Trophoblast cell (in vitro differentiated cells and primary cell): Measurements from ENCODE around the gene PHF5A.

Source experiments
- DNase-seq, 2 donors: peaks; one replicate each; pipeline ENCODE4 v3.0.0-alpha.2; 2016
- H2AFZ ChIP-seq: 2 replicates; pipeline ENCODE4 v1.6.1; 2013; ENCODE audit warnings: low read length, moderate library complexity, mild to moderate bottlenecking; ENCODE audit not compliant: insufficient read depth, poor library complexity
- H2AK5ac ChIP-seq: 2 replicates; pipeline ENCODE4 v1.6.1; 2013; ENCODE audit warnings: mild to moderate bottlenecking, low read length
- H2BK120ac ChIP-seq: 2 replicates; pipeline ENCODE4 v1.6.1; 2013; ENCODE audit warnings: low read length, mild to moderate bottlenecking, moderate library complexity; ENCODE audit not compliant: insufficient read depth, poor library complexity
- H2BK12ac ChIP-seq: 2 replicates; pipeline ENCODE4 v1.6.1; 2013; ENCODE audit warnings: mild to moderate bottlenecking, low read length, moderate library complexity
- H2BK5ac ChIP-seq: 2 replicates; pipeline ENCODE4 v1.6.1; 2013; ENCODE audit warnings: low read length, low read depth, moderate library complexity, mild to moderate bottlenecking; ENCODE audit not compliant: poor library complexity
- H3K14ac ChIP-seq: 2 replicates; pipeline ENCODE4 v1.6.1; 2013; ENCODE audit warnings: mild to moderate bottlenecking, low read length
- H3K18ac ChIP-seq: 2 replicates; pipeline ENCODE4 v1.6.1; 2013; ENCODE audit warnings: mild to moderate bottlenecking, low read length
- H3K23ac ChIP-seq: 2 replicates; pipeline ENCODE4 v1.6.1; 2013; ENCODE audit warnings: low read length
- H3K27ac ChIP-seq: 2 replicates; pipeline ENCODE4 v1.5.1; 2013; ENCODE audit warnings: low read depth, mild to moderate bottlenecking, inconsistent platforms, low read length, moderate library complexity
- H3K27me3 ChIP-seq: 2 replicates; pipeline ENCODE4 v1.6.1; 2013; ENCODE audit warnings: inconsistent platforms, mild to moderate bottlenecking, low read length, moderate library complexity; ENCODE audit not compliant: insufficient read depth
- H3K36me3 ChIP-seq, 2 experiments: 1 replicate in 1 of 2; 2 replicates in 1 of 2; pipeline ENCODE4 v1.6.1; 2013; ENCODE audit warnings: low read length in 2 of 2, mild to moderate bottlenecking in 2 of 2, moderate library complexity in 1 of 2; ENCODE audit not compliant: insufficient read depth in 2 of 2, control insufficient read depth in 1 of 2
- H3K4ac ChIP-seq: 2 replicates; pipeline ENCODE4 v1.6.1; 2013; ENCODE audit warnings: low read depth, mild to moderate bottlenecking, low read length, moderate library complexity
- H3K4me1 ChIP-seq, 2 experiments: 1 replicate in 1 of 2; 2 replicates in 1 of 2; pipeline ENCODE4 v1.6.1; 2013; ENCODE audit warnings: low read length in 2 of 2, mild to moderate bottlenecking in 2 of 2, moderate library complexity in 1 of 2; ENCODE audit not compliant: insufficient read depth in 2 of 2, control insufficient read depth in 1 of 2
- H3K4me2 ChIP-seq: 2 replicates; pipeline ENCODE4 v1.6.1; 2013; ENCODE audit warnings: inconsistent platforms, mild to moderate bottlenecking, low read length, moderate library complexity
- H3K4me3 ChIP-seq: 2 replicates; pipeline ENCODE4 v1.5.1; 2013; ENCODE audit warnings: mild to moderate bottlenecking, low read depth, low read length, inconsistent platforms
- H3K79me1 ChIP-seq: one replicate; pipeline ENCODE4 v1.6.1; 2013; ENCODE audit warnings: low read length
- H3K79me2 ChIP-seq: 2 replicates; pipeline ENCODE4 v1.6.1; 2013; ENCODE audit warnings: low read length, mild to moderate bottlenecking; ENCODE audit not compliant: control insufficient read depth, insufficient read depth, poor library complexity
- H3K9ac ChIP-seq: 2 replicates; pipeline ENCODE4 v1.6.1; 2013; ENCODE audit warnings: mild to moderate bottlenecking, low read length
- H3K9me3 ChIP-seq: 2 replicates; pipeline ENCODE4 v1.6.1; 2013; ENCODE audit warnings: low read depth, mild to moderate bottlenecking, control low read depth, inconsistent platforms, low read length; ENCODE audit not compliant: insufficient read depth
- H4K12ac ChIP-seq: 2 replicates; pipeline ENCODE4 v1.6.1; 2013; ENCODE audit warnings: low read depth, mild to moderate bottlenecking, low read length, moderate library complexity
- H4K8ac ChIP-seq: 2 replicates; pipeline ENCODE4 v1.6.1; 2013; ENCODE audit warnings: low read depth, mild to moderate bottlenecking, low read length, moderate library complexity
- H4K91ac ChIP-seq: one replicate; pipeline ENCODE4 v1.6.1; 2013; ENCODE audit warnings: low read depth, mild to moderate bottlenecking, low read length, moderate library complexity
- WGBS: extraction: QIAGEN DNeasy Blood & Tissue Kit; methylation state at CpG from one replicate; pipeline ENCODE4 v1.1.7; 2013; ENCODE audit warnings: missing lambda C conversion rate; ENCODE audit not compliant: insufficient read length, insufficient coverage; ENCODE audit errors: extremely low coverage; 5-methylcytosine and 5-hydroxymethylcytosine counted together

The PHF5A gene

DNA sequence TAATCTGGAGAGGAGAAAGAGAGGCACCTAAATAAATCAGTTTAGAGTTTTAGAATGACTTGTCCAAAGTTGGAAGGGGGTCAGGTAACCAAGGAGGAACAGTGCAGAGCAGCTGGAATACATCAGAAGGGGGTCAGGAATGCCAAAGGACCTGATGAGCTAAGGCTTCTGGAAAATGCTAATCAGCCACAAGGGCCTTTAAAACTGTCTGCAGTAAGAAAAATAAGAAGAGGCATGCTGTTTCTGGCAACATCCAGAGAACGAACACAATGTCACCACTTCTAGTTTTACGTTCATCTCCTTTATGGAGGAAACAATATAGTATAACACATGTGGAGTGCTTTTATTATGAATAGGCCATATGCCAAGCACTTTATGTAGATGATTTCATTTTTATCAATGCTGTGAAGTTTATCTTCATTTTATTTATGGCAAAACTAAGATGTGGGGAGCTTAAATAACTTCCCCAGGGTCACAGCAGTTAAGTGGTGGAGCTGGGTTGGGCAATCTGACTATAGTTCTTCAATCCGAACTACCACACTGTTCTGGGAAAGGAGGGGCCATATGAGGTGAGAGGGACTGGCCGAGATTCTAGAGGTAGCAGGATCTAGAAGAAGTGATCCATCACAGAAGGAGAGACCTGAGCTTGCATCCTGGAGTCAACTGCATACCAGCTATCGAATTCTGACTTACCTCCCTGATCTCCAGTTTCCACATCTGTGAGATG lies 23.0 kb upstream of the PHF5A start:
- Histone ChIP-seq H2AK5ac (no peak overlapping the region), H3K79me1 (no peaks in the 10 kb centered on the region), H3K27me3 (no peaks in the 10 kb centered on the region), H3K4me1 (peaks cover 2 to 3% of the 10 kb centered on the region in 2 experiments), H3K18ac (no peak overlapping the region), H2BK12ac (no peak overlapping the region), H3K9me3 (no peaks in the 10 kb centered on the region), H3K36me3 (peaks cover 2 to 8% of the 10 kb centered on the region in 2 experiments), H3K4ac (no peak overlapping the region), H3K23ac (no peak overlapping the region), H3K27ac (no peak overlapping the region), H3K79me2 (peaks cover 2% of the 10 kb centered on the region), H2BK5ac (no peak overlapping the region), H3K9ac (no peak overlapping the region), H3K4me2 (no peak overlapping the region), H2BK120ac (no peak overlapping the region), H3K4me3 (no peak overlapping the region), H2AFZ (no peak overlapping the region), H3K14ac (no peak overlapping the region), H4K91ac (no peak overlapping the region), H4K8ac (no peak overlapping the region), H4K12ac (no peak overlapping the region)
- no CpG with 5 or more reads among the region's 5 CpGs for WGBS
- DNase-seq: no peak

GRCh38 chr22:41488596-41489385 lies 20.3 kb upstream of the PHF5A start:
- Histone ChIP-seq H4K91ac (no peak overlapping the region), H3K27ac (no peak overlapping the region), H3K79me2 (peaks cover 2% of the 10 kb centered on the region), H3K36me3 (peaks cover 0 to 3% of the 10 kb centered on the region in 2 experiments), H3K14ac (no peak overlapping the region), H3K79me1 (no peaks in the 10 kb centered on the region), H3K4me2 (no peak overlapping the region), H2BK12ac (no peak overlapping the region), H4K12ac (no peak overlapping the region), H2BK5ac (no peak overlapping the region), H4K8ac (no peak overlapping the region), H2AK5ac (no peak overlapping the region), H3K4ac (no peak overlapping the region), H3K18ac (no peak overlapping the region), H3K9me3 (no peaks in the 10 kb centered on the region), H3K4me1 (peaks cover 2 to 3% of the 10 kb centered on the region in 2 experiments), H3K27me3 (no peaks in the 10 kb centered on the region), H2AFZ (no peak overlapping the region), H3K4me3 (no peak overlapping the region), H3K23ac (no peak overlapping the region), H2BK120ac (no peak overlapping the region), H3K9ac (no peak overlapping the region)
- DNase-seq: no peak
- WGBS: no CpG with 5 or more reads among the region's 3 CpGs

DNA sequence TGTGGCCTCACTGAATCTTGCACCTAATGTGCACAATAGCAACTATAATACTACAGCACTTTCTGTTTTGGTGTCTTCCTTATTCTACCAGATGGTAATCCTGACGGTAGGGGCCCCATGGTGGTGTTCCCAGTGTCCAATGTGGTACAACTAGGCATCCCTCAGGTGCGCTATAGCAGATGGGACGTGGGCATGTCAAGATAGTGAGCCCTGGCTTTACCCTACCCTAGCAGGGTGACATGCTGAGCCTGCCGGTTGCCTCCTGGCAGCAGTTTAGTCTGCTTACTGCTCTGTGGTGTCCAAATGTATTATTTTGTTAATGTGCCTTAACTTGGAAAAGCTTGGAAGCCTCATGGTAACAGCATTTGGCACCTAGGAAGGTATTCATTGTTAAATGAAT lies 19.6 kb upstream of the PHF5A start:
- WGBS: no CpG with 5 or more reads among the region's 4 CpGs
- no peak overlapping the region for H3K18ac ChIP-seq
- no peak overlapping the region for H3K4me2 ChIP-seq

DNA sequence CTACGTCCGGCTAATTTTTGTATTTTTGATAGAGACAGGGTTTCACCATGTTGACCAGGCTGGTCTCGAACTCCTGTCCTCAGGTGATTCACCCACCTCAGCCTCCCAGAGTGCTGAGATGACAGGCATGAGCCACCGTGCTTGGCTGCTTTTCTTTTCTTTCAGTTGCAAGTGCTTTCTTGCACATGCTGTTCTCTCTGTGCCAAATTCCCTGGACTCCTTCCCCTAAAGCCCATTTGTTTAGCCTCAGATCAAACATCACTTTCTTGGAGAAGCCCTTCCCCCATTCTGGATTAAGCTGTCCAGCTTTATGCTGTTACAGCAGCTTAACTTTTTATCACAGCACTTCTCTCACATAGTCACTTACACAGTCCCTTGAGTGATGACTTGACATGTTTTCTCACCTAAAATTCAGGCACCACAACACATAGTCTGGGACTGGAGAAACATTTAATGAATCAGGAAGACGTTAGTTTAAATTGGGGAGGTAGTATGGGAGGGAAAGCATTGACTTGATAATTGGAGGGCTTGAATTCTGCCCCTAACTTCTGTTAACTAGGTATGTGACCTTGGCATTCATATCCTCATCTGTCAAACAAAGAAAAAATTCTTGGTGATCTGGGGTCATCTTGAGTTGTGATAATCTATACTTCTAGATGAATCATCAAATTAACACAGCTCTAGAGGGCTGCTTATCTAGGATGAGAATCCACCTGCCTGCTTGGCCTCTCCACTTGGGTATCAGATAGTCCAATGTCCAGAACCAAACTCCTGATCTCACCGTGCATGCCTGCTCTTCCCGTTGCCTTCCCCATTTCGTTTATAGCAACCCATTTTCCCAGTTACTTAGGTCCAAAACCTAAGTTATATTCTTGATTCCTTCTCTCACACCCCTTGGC lies 18.8 kb upstream of the PHF5A start:
- no peak for DNase-seq
- H3K79me2 ChIP-seq: no peaks in the 10 kb centered on the region
- H2AFZ ChIP-seq: no peak overlapping the region
- H2AK5ac ChIP-seq: no peak overlapping the region
- no peak overlapping the region for H3K18ac ChIP-seq
- H3K9ac ChIP-seq: no peak overlapping the region
- H3K23ac ChIP-seq: no peak overlapping the region
- H3K4me3 ChIP-seq: no peak overlapping the region
- H4K12ac ChIP-seq: no peak overlapping the region
- H3K9me3 ChIP-seq: no peaks in the 10 kb centered on the region
- no peak overlapping the region for H3K4ac ChIP-seq
- 100% methylated on average over 1 of the region's 8 CpGs for WGBS
- no peak overlapping the region for H3K14ac ChIP-seq
- no peak overlapping the region for H3K4me2 ChIP-seq
- peaks cover 2 to 3% of the 10 kb centered on the region in 2 experiments for H3K4me1 ChIP-seq
- no peak overlapping the region for H2BK120ac ChIP-seq
- no peaks in the 10 kb centered on the region for H3K79me1 ChIP-seq
- no peak overlapping the region for H4K91ac ChIP-seq
- H3K36me3 ChIP-seq: no peaks in the 10 kb centered on the region
- no peak overlapping the region for H2BK12ac ChIP-seq
- no peak overlapping the region for H2BK5ac ChIP-seq
- no peak overlapping the region for H4K8ac ChIP-seq
- H3K27ac ChIP-seq: no peak overlapping the region
- no peaks in the 10 kb centered on the region for H3K27me3 ChIP-seq

More for the DNA sequence above, 19.6 kb upstream of the PHF5A start:
- Histone ChIP-seq H4K12ac (no peak overlapping the region), H2AFZ (no peak overlapping the region), H3K23ac (no peak overlapping the region), H3K36me3 (peaks cover 0 to 3% of the 10 kb centered on the region in 2 experiments), H3K9me3 (no peaks in the 10 kb centered on the region), H3K79me1 (no peaks in the 10 kb centered on the region), H3K4me1 (peaks cover 2 to 3% of the 10 kb centered on the region in 2 experiments), H3K9ac (no peak overlapping the region), H3K27ac (no peak overlapping the region), H2BK5ac (no peak overlapping the region), H2BK120ac (no peak overlapping the region), H2BK12ac (no peak overlapping the region), H3K4me3 (no peak overlapping the region), H4K8ac (no peak overlapping the region), H3K79me2 (peaks cover 2% of the 10 kb centered on the region), H3K4ac (no peak overlapping the region), H3K27me3 (no peaks in the 10 kb centered on the region), H4K91ac (no peak overlapping the region), H3K14ac (no peak overlapping the region), H2AK5ac (no peak overlapping the region)
- DNase-seq: no peak
